ENCODE measurements around the gene JUP.

The JUP gene

DNA sequence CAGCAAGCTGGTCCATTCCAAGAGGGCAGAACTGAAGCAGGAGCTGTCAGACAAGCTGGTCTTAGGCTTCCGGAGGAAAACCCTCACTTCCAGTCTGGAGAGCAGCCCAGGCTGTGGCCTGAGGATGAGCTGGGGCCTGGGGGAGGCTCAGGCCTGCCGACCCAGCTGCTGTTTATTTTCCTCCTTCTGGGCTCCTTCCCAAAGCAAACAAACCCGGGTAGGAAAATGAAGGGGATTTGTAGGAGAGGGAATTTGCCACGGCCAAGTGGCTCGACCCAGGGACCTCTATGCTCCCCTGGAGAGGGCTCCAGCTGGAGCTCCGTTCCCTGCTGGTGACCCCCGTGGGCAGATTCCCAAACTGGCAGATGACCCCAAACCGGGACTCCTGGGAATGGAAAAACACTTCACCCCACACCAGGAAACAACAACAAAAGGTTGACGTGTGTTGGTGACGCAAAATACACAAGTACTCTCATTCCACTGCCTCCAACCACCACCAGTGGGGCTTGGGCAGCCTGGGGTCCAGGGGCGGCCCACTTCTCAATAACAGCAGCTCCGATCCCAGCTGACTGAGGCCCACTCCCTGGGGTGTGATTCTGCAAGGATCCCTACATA is 8.8 kb downstream of the JUP start:
- peak; percentile 88 for DNase-seq

GRCh38 chr17:41777157-41777573 is 9.3 kb downstream of the JUP start:
- DNase-seq = no peak

- DNase-seq = peak; percentile 17
Measured at GRCh38 chr17:41776262-41776900, 10.1 kb downstream of the JUP start.

GRCh38 chr17:41775394-41776226 is 10.9 kb downstream of the JUP start:
- no peak for DNase-seq

DNA sequence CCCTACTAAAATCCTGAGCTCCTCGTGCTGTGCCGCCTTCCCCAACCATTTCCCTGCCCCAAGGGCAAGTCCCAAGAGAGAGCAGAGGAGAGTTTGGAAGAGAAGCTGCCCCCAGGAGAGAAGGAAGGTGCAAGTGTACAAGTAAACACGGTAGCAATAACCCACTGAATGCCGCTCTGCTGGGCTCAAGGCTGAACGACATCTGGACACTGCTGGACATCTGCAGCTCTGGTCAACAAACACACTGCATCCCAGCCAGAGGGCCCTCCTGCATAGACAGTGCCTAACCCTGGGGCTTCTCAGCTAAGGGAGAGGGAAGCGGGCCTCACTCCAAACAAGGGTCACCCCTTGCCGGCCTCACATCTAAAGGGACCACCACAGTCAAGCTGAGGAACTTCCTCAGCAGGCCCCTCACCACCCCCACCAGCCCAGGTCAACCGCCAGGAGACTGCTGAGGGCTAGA is 12.7 kb downstream of the JUP start:
- no peak for DNase-seq

GRCh38 chr17:41773190-41773588 is 13.3 kb downstream of the JUP start:
- DNase-seq = no peak

DNA sequence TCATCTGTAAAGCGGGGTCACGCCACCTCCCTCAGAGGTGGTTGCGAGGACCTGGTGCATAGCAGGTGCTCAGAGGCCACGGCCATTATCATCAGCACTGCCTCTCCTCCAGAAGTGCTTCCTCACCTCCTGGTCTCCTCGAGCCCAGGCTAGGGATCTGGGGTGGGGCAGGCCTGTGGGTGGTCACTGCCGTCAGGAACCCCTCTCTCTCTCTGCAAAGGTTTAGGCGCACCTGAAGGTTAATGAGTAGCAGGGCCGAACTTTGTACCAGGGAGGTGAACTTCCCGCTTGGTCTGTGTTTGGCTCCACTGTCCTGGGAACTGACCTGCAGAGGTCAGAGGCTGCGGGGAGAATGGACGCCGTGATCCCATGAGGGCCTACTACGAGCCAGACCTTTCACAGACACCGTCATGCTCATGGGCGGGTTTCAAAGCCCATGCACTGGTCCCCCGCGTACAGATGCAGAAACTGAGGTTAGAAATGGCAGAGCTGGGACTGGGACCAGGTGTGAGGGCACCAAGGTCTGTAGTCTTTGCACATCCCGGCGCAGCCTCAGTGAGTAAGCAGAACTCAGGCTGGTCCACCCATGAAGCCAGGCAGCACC is 13.8 kb downstream of the JUP start:
- no peak for DNase-seq

DNA sequence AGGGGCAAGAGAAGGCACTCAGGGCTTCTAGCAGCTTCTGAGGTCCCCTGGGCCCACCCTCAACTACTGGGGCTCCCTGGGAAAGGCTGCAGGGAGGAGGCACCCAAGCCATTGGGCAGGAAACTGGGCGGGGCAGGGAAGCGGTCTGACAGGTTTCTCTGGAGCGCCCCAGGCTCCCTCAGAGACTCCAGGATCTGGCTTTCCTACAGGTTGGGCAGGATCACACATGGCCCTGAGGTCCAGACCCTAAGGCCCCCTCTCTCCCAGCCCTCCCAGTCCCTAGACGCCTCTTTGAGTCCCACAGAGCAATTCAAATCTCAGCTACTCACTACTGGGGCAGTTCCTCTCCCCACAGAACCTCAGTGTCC is 14.3 kb downstream of the JUP start:
- no peak for DNase-seq

- DNase-seq = no peak
Measured at GRCh38 chr17:41771389-41772206, 14.9 kb downstream of the JUP start.

DNA sequence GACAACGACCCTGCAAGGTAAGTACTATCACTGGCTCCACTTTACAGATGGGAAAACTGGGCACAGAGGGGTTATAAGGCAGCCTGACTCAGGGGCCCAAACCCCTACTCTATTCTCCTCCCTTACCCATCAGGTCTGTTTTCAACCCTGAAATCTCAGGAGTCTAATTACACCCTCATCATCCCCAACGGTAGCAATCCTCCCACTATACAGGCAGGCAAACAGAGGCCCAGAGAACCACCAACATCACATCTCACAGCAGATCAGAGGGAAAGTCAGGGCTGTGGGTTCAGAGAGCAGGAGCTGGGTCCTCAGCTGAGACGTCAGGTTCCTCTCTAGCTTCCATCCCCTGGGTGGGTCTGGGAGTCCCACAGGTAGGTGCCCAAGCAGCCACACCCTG is 16.5 kb downstream of the JUP start:
- DNase-seq = no peak

GRCh38 chr17:41769346-41769862 is 17.1 kb downstream of the JUP start:
- DNase-seq = no peak

DNA sequence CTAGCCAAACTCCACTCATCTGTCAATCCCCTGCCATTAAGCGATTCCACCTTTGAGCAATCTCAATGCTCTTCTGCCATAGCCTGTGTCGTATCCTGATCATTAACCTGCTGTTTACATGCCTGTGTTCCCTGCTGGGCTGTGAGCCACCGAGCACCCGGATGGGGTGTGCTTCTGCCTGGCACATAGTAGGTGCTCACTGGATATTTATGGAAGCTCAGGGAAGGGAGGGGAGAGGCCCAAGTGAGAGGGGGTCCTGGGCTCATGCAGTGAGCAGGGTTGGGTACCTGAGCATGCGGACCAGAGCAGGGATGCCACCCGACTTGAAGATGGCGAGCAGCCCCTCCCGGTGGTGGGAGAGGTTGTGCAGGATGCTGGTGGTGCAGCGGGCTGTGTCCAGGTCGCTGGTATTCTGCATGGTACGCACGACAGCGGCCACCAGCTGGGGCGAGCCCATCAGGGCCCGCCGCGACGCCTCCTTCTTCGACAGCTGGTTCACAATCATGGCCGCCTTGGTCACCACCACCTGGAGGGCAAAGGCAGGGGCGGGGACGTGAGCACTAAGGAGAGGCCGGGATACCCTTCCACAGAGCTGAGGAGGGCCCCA is 17.7 kb downstream of the JUP start:
- no peak for DNase-seq

- no peak for DNase-seq
Measured at GRCh38 chr17:41767324-41768042, 19.0 kb downstream of the JUP start.

- DNase-seq = no peak
Measured at GRCh38 chr17:41766135-41766534, 20.4 kb downstream of the JUP start.

DNA sequence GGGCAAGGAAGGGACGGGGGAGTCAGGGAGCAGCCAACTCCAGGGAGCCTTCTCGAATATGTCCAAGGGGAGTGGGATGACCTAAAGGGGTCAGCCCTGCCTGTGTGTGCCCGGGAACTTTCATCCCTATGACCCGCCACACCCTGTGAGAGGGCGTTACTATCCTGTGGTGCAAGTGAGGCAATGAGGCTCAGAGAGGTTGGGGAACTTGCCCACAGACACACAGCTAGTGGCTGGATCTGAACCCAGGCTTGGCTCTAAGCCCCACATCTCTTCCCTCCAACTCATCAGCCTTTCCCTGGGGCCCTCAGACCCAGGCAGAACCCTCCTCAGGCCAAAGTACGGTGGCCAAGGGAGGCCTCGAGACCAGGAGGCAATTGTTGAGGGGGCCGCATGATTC is 23.2 kb downstream of the JUP start:
- DNase-seq = no peak

DNA sequence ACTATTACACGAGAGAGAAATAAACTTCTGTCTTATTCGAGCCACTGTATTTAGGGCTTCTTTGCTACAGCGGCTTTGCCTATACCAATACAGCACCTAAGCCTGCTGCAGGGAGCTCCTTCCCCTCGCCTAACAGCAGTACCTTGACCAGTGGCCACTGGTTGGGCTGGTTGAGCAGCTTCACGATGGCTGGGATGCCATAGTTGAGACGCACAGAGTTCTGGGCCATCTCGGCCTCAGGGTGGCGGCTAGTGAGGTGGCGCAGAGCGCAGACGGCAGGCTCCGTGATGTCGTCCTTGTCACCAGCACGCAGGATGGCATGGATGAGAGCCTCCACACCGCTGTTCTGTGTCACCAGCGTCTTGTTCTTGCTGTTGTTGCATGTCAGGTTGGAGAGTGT is 23.7 kb downstream of the JUP start:
- DNase-seq = no peak

DNA sequence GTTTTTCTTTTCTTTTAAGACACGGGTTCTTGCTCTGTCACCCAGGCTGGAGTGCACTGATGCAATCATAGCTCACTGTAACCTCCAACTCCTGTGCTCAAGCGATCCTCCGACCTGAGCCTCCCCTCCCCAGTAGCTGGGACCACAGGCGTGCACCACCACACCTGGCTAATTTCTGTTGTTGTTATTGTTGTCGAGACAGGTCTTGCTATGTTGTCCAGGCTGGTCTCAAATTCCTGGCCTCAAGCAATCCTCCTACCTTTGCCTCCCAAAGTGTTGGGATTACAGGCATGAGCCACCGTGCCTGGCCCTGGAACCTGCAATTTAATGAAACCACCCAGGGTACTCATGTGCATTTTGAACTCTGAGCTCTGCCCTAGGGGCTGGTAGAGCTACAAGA is 24.1 kb downstream of the JUP start:
- no peak for DNase-seq

DNA sequence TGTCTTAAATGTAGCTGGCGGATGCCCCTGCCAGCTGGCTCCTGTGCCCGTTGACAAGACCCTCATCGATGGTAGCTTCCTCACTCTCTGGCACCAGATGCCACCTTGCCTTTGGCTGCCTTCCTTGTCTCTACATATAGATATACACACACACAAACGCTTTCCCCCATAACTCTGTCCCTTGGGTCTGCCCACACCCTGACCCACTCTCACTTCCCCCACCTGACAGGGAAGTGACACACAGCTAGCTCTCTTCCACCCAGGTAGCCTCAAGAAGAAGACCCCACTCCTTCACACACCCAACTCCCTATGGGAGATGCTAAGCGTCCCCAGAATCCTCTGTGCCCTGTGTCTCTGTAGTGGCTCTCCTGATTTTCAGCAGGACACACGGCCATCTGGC is 25.6 kb downstream of the JUP start:
- no peak for DNase-seq

GRCh38 chr17:41758601-41759000 is 27.9 kb downstream of the JUP start:
- DNase-seq = no peak

GRCh38 chr17:41754066-41754465 is 32.4 kb downstream of the JUP start:
- DNase-seq = no peak

DNA sequence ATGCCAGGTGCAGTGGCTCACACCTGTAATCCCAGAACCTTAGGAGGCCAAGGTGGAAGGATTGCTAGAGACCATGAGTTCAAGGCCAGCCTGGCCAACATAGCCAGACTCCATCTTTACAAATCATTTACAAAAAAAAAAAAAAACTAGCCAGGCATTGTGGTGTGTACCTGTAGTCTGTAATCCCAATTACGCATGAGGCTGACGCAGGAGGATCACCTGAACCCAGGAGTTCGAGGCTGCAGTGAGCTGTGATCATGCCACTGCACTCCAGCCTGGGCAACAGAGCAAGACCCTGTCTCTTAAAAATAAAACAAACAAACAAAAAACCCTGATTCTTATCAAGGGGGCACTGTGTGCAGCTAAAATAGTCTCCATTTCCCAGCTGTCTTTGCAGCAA is 35.2 kb downstream of the JUP start:
- no peak for DNase-seq
